IMR-90 (cell line): ENCODE measurements around the gene ALK. TPM values are rescaled to one million over a fixed set of nuclear protein-coding genes. Genes with fewer than 3 reads are reported as not detected.

Source experiments
- ATAC-seq: fragments of 200-7000 bp; cut with Tn5 transposase; 2 replicates; pipeline ENCODE4 v1.9.1; 2020; ENCODE audit warnings: low read depth, mild to moderate bottlenecking, moderate library complexity
- BruUV-seq: library from RNA; stranded (reverse); fragments of 400-500 nt; replicated peaks from 2 replicates; lab custom pipeline; 2021; lab: Mats Ljungman, UMichigan
- CTCF ChIA-PET: fragments of 300-600 bp; formaldehyde crosslinking; extraction: SDS; loops from one replicate; lab custom pipeline; 2021; ENCODE audit warnings: antibody characterized with exemption; lab: Yijun Ruan, JAX
- POLR2A ChIA-PET: fragments of 300-600 bp; sonication (Branson Sonifier 250); formaldehyde crosslinking; loops from one replicate; lab custom pipeline; 2022; ENCODE audit warnings: antibody characterized with exemption; ENCODE audit not compliant: unreplicated experiment; lab: Charles Lee
- DNase-seq: peaks from one replicate; pipeline ENCODE4 v3.0.0; 2013
- H2AFZ ChIP-seq: replicated peaks from 2 replicates; pipeline ENCODE3; 2013; ENCODE audit warnings: low read length, mild to moderate bottlenecking; ENCODE audit not compliant: poor library complexity
- H2AK5ac ChIP-seq: 2 replicates; pipeline ENCODE4 v1.6.1; 2013; ENCODE audit warnings: low read depth, low read length, inconsistent platforms
- H2AK9ac ChIP-seq: replicated peaks from 2 replicates; pipeline ENCODE3; 2013; ENCODE audit warnings: mild to moderate bottlenecking, low read depth, low read length, moderate library complexity; ENCODE audit not compliant: poor library complexity
- H2BK120ac ChIP-seq: 2 replicates; pipeline ENCODE4 v1.6.1; 2013; ENCODE audit warnings: low read depth, low read length, inconsistent platforms
- H2BK15ac ChIP-seq: 3 replicates; pipeline ENCODE4 v1.6.1; 2013; ENCODE audit warnings: low read depth, low read length, inconsistent platforms
- H2BK20ac ChIP-seq: 2 replicates; pipeline ENCODE4 v1.6.1; 2013; ENCODE audit warnings: low read depth, mild to moderate bottlenecking, inconsistent platforms, low read length, moderate library complexity
- H2BK5ac ChIP-seq: 2 replicates; pipeline ENCODE4 v1.6.1; 2013; ENCODE audit warnings: mild to moderate bottlenecking, low read depth, low read length, inconsistent platforms; ENCODE audit not compliant: poor library complexity, severe bottlenecking
- H3K14ac ChIP-seq: replicated peaks from 2 replicates; pipeline ENCODE4 v1.6.1; 2013; ENCODE audit warnings: low read depth, low read length, inconsistent platforms
- H3K18ac ChIP-seq: 2 replicates; pipeline ENCODE4 v1.6.1; 2013; ENCODE audit warnings: low read depth, low read length, control low read depth
- H3K23ac ChIP-seq: 2 replicates; pipeline ENCODE4 v1.6.1; 2013; ENCODE audit warnings: low read depth, low read length, inconsistent platforms
- H3K27ac ChIP-seq: 2 replicates; pipeline ENCODE4 v1.5.1; 2013; ENCODE audit warnings: mild to moderate bottlenecking, control low read depth, low read length; ENCODE audit not compliant: insufficient read depth
- H3K27me3 ChIP-seq: 2 replicates; pipeline ENCODE4 v1.6.1; 2013; ENCODE audit warnings: low read length; ENCODE audit not compliant: control insufficient read depth, insufficient read depth
- H3K36me3 ChIP-seq: 2 replicates; pipeline ENCODE4 v1.6.1; 2013; ENCODE audit warnings: low read length, mixed read lengths; ENCODE audit not compliant: control insufficient read depth, insufficient read depth
- H3K4ac ChIP-seq: 2 replicates; pipeline ENCODE4 v1.6.1; 2013; ENCODE audit warnings: low read depth, low read length, inconsistent platforms
- H3K4me1 ChIP-seq: 2 replicates; pipeline ENCODE4 v1.6.1; 2013; ENCODE audit warnings: low read length, mixed read lengths; ENCODE audit not compliant: control insufficient read depth, insufficient read depth
- H3K4me2 ChIP-seq: 2 replicates; pipeline ENCODE4 v1.6.1; 2013; ENCODE audit warnings: low read depth, mild to moderate bottlenecking, control low read depth, low read length, moderate library complexity
- H3K4me3 ChIP-seq: 2 replicates; pipeline ENCODE4 v1.5.1; 2013; ENCODE audit warnings: low read depth, mild to moderate bottlenecking, control low read depth, low read length, moderate library complexity; ENCODE audit not compliant: insufficient read depth
- H3K56ac ChIP-seq: 2 replicates; pipeline ENCODE4 v1.6.1; 2013; ENCODE audit warnings: low read length, inconsistent platforms; ENCODE audit not compliant: insufficient read depth; ENCODE audit errors: extremely low read depth
- H3K79me1 ChIP-seq, 2 experiments: 2 replicates each; pipeline ENCODE4 v1.6.1; 2013; ENCODE audit warnings: low read length in 2 of 2, inconsistent platforms in 1 of 2, low read depth in 1 of 2
- H3K9ac ChIP-seq: 2 replicates; pipeline ENCODE4 v1.6.1; 2013; ENCODE audit warnings: low read depth, low read length, control low read depth
- H3K9me1 ChIP-seq: 2 replicates; pipeline ENCODE4 v1.6.1; 2013; ENCODE audit warnings: low read length, inconsistent platforms; ENCODE audit not compliant: insufficient read depth
- H3K9me3 ChIP-seq: 2 replicates; pipeline ENCODE4 v1.6.1; 2013; ENCODE audit warnings: low read length; ENCODE audit not compliant: control insufficient read depth, insufficient read depth
- H4K20me1 ChIP-seq: 2 replicates; pipeline ENCODE4 v1.6.1; 2013; ENCODE audit warnings: low read length, inconsistent platforms; ENCODE audit not compliant: insufficient read depth
- H4K5ac ChIP-seq: 2 replicates; pipeline ENCODE4 v1.6.1; 2013; ENCODE audit warnings: mild to moderate bottlenecking, low read depth, low read length, control low read depth
- H4K8ac ChIP-seq, 2 experiments: 2 replicates each; pipeline ENCODE4 v1.6.1; 2013; ENCODE audit warnings: low read depth in 2 of 2, low read length in 2 of 2, control low read depth in 1 of 2, inconsistent platforms in 1 of 2
- H4K91ac ChIP-seq: 2 replicates; pipeline ENCODE4 v1.6.1; 2013; ENCODE audit warnings: low read depth, low read length, inconsistent platforms; ENCODE audit not compliant: insufficient read depth
- BHLHE40 ChIP-seq: fragments of 150-350 bp; IDR thresholded peaks from 2 replicates; pipeline ENCODE4 v1.6.1; 2016; ENCODE audit warnings: mild to moderate bottlenecking, low read depth, low read length
- CEBPB ChIP-seq: IDR thresholded peaks from 2 replicates; pipeline ENCODE4 v1.6.1; 2012; ENCODE audit warnings: low read depth, low read length, improper control_type of control experiment
- CHD1 ChIP-seq: IDR thresholded peaks from 2 replicates; pipeline ENCODE4 v1.6.1; 2012; ENCODE audit warnings: low read depth, low read length, improper control_type of control experiment
- FOS ChIP-seq: fragments of 150-350 bp; IDR thresholded peaks from 2 replicates; pipeline ENCODE4 v1.6.1; 2016; ENCODE audit warnings: low read depth, low read length
- MAFK ChIP-seq: IDR thresholded peaks from 2 replicates; pipeline ENCODE4 v1.6.1; 2012; ENCODE audit warnings: low read depth, low read length, improper control_type of control experiment
- MAZ ChIP-seq: IDR thresholded peaks from 2 replicates; pipeline ENCODE4 v1.6.1; 2012; ENCODE audit warnings: low read depth, mild to moderate bottlenecking, low read length, improper control_type of control experiment, moderate library complexity, borderline replicate concordance
- MXI1 ChIP-seq: IDR thresholded peaks from 2 replicates; pipeline ENCODE4 v1.6.1; 2012; ENCODE audit warnings: low read depth, mild to moderate bottlenecking, low read length, moderate library complexity, borderline replicate concordance
- NFE2L2 ChIP-seq: fragments of 150-350 bp; IDR thresholded peaks from 2 replicates; pipeline ENCODE4 v1.6.1; 2016; ENCODE audit warnings: low read depth, mild to moderate bottlenecking, low read length
- POLR2A ChIP-seq: IDR thresholded peaks from 2 replicates; pipeline ENCODE4 v1.6.1; 2012; ENCODE audit warnings: mild to moderate bottlenecking, low read depth, low read length
- RAD21 ChIP-seq: IDR thresholded peaks from 2 replicates; pipeline ENCODE4 v1.6.1; 2012; ENCODE audit warnings: low read length, improper control_type of control experiment
- RCOR1 ChIP-seq: IDR thresholded peaks from 2 replicates; pipeline ENCODE4 v1.6.1; 2012; ENCODE audit warnings: mild to moderate bottlenecking, low read length, improper control_type of control experiment; ENCODE audit not compliant: insufficient replicate concordance
- RFX5 ChIP-seq: IDR thresholded peaks from 2 replicates; pipeline ENCODE4 v1.8.0; 2012; ENCODE audit warnings: low read depth, mild to moderate bottlenecking, low read length, moderate library complexity
- SMC3 ChIP-seq: fragments of 150-350 bp; IDR thresholded peaks from 2 replicates; pipeline ENCODE4 v1.6.1; 2016; ENCODE audit warnings: low read depth, mild to moderate bottlenecking, antibody characterized with exemption, low read length, moderate library complexity
- USF2 ChIP-seq: fragments of 150-350 bp; IDR thresholded peaks from 2 replicates; pipeline ENCODE4 v1.6.1; 2017; ENCODE audit warnings: mild to moderate bottlenecking, antibody characterized with exemption, low read length, low read depth
- WGBS, 2 experiments: methylation state at CpG; one replicate each; pipeline versions ENCODE4 v1.1.5 to v1.1.7; 2013; ENCODE audit warnings: missing lambda C conversion rate in 2 of 2; ENCODE audit not compliant: insufficient read length in 1 of 2; ENCODE audit errors: extremely low coverage in 2 of 2; 5-methylcytosine and 5-hydroxymethylcytosine counted together
- dilution Hi-C: fragments of 300-500 bp; cut with HindIII; formaldehyde crosslinking; loops from one replicate; pipeline ENCODE4 v1.14.3; 2018; ENCODE audit warnings: low sequenced_read_pairs; ENCODE audit not compliant: unreplicated experiment
- in situ Hi-C: fragments of 300-500 bp; cut with MboI; formaldehyde crosslinking; loops from 3 replicates; pipeline ENCODE4 v1.14.3; 2019; ENCODE audit warnings: low sequenced_read_pairs, inconsistent platforms, mixed read lengths
- intact Hi-C: fragments of 100-400 bp; cut with micrococcal nuclease; formaldehyde crosslinking; loops from 2 replicates; pipeline ENCODE4 v1.10.0; 2022
- polyA plus RNA-seq, 3 experiments: library from polyadenylated mRNA; depleted of rRNA; stranded (reverse); fragments of >200 nt; gene quantifications; 2 replicates each; pipeline ENCODE4 v1.2.3, GENCODE V29; 2012; ENCODE audit warnings: low replicate concordance in 1 of 3
- total RNA-seq: library from RNA; depleted of rRNA; stranded (reverse); fragments of >200 nt; gene quantifications from 2 replicates; pipeline ENCODE4 v1.2.3, GENCODE V29; 2012

The ALK gene
- total and polyA plus RNA-seq, 2 of the 4 experiments (the other 2 are of a cell fraction) = not detected

GRCh38 chr2:29191817-29192216 is 729.6 kb downstream of the ALK start:
- Histone ChIP-seq H4K5ac (no peak overlapping the region), H4K8ac (no peak overlapping the region), H3K4me1 (no peaks in the 10 kb centered on the region), H3K27ac (no peak overlapping the region), H2BK15ac (no peak overlapping the region), H4K20me1 (no peaks in the 10 kb centered on the region), H2AK9ac (no peak overlapping the region), H3K4ac (no peak overlapping the region), H3K9me1 (no peaks in the 10 kb centered on the region), H3K36me3 (peaks cover 3% of the 10 kb centered on the region), H3K23ac (no peak overlapping the region), H2AFZ (no peak overlapping the region), H3K79me1 (no peaks in the 10 kb centered on the region), H3K27me3 (no peaks in the 10 kb centered on the region), H2BK120ac (no peak overlapping the region), H3K4me2 (no peak overlapping the region), H2BK20ac (no peak overlapping the region), H3K4me3 (no peak overlapping the region), H3K14ac (no peak overlapping the region), H3K9me3 (no peaks in the 10 kb centered on the region; the same call in 1 of the 2 replicates), H4K91ac (no peak overlapping the region), H3K9ac (no peak overlapping the region), H3K18ac (no peak overlapping the region), H2BK5ac (no peak overlapping the region), H3K56ac (no peak overlapping the region), H2AK5ac (no peak overlapping the region)
- DNase-seq (no peak), ATAC-seq (no peak)
- POLR2A ChIA-PET = no interaction called here
- no TSS peak for BruUV-seq
- in situ Hi-C loops = loop anchor here (5.0 kb wide), 1 partner anchor 235 kb away; no protein-coding TSS in a partner anchor
- intact Hi-C loops = no loop called here
- dilution Hi-C loops = no loop called here
- WGBS, 2 experiments = 100% methylated on average over 1 of the region's 6 CpGs; no CpG with 5 or more reads in 1 of the 2 experiments
- CTCF ChIA-PET = interaction anchor here (0.8 kb wide), 1 partner anchor 52 kb away, joined by 3 read pairs; no protein-coding TSS in a partner anchor
- no peak for TF ChIP-seq USF2
- TF ChIP-seq MAZ = no peak
- no peak for TF ChIP-seq MXI1
- TF ChIP-seq RCOR1 = no peak
- no peak for TF ChIP-seq CHD1
- no peak for TF ChIP-seq SMC3
- no peak for TF ChIP-seq RFX5
- no peak for TF ChIP-seq POLR2A
- no peak for TF ChIP-seq CEBPB
- no peak for TF ChIP-seq RAD21
- no peak for TF ChIP-seq MAFK
- no peak for TF ChIP-seq FOS
- TF ChIP-seq NFE2L2 = no peak
- TF ChIP-seq BHLHE40 = no peak
